ENCODE data around the gene PLEKHM3. TPM values are rescaled to one million over a fixed set of nuclear protein-coding genes. Genes with fewer than 3 reads are reported as not detected.

The PLEKHM3 gene
- total and polyA plus RNA-seq, 2 of the 13 experiments (the other 11 are each of a cell fraction or from before 2014, with no cell fraction given) = 4.5 to 4.7 TPM

DNA sequence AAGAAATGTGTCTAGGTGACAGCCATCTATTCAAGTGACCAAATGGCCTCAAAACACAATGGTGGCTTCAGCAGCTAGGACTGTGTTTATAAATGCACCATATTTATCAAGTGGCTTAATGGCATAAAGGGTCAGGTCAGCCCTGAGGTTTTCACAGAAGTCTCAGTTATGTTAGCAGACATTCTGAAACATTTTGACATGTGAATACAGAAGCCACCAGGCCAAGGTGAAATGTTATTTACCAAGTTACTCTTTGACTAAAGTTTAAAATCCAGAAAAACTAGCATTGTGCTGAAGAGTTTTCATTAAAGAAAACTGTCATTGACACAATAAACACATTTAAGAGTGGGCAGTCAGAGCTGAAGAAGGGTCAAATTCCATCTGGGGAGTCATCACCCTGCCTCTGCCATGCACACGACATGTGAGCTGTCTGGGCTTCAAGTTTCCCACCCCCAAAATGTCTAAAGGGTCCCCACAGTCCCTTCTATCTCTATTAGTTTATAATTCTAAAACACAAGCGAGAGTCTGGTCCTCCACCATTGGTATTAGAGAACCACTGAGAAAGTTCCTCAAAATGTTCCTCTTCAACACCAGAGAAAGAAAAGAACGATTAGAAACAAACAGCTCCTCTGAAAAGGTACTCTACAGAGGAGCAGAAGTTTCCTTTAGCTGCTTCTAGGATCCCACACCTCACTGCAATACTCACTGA is 178.1 kb downstream of the PLEKHM3 start (continued):
- TF ChIP-seq, protein P1, sequence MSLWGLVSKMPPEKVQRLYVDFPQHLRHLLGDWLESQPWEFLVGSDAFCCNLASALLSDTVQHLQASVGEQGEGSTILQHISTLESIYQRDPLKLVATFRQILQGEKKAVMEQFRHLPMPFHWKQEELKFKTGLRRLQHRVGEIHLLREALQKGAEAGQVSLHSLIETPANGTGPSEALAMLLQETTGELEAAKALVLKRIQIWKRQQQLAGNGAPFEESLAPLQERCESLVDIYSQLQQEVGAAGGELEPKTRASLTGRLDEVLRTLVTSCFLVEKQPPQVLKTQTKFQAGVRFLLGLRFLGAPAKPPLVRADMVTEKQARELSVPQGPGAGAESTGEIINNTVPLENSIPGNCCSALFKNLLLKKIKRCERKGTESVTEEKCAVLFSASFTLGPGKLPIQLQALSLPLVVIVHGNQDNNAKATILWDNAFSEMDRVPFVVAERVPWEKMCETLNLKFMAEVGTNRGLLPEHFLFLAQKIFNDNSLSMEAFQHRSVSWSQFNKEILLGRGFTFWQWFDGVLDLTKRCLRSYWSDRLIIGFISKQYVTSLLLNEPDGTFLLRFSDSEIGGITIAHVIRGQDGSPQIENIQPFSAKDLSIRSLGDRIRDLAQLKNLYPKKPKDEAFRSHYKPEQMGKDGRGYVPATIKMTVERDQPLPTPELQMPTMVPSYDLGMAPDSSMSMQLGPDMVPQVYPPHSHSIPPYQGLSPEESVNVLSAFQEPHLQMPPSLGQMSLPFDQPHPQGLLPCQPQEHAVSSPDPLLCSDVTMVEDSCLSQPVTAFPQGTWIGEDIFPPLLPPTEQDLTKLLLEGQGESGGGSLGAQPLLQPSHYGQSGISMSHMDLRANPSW (CRISPR knock-in tag; IDR thresholded peaks at IDR 0.05; ENCODE audit: borderline replicate concordance) = no peak
- TF ChIP-seq, protein P2, sequence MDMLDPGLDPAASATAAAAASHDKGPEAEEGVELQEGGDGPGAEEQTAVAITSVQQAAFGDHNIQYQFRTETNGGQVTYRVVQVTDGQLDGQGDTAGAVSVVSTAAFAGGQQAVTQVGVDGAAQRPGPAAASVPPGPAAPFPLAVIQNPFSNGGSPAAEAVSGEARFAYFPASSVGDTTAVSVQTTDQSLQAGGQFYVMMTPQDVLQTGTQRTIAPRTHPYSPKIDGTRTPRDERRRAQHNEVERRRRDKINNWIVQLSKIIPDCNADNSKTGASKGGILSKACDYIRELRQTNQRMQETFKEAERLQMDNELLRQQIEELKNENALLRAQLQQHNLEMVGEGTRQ (IDR thresholded peaks at IDR 0.05; ENCODE audit: low read depth, low read length) = no peak; the same call in 1 of the 2 replicates
- TF ChIP-seq, protein P2 (CRISPR knock-in tag; IDR thresholded peaks at IDR 0.05; ENCODE audit: borderline replicate concordance) = no peak
- TF ChIP-seq, protein P3, sequence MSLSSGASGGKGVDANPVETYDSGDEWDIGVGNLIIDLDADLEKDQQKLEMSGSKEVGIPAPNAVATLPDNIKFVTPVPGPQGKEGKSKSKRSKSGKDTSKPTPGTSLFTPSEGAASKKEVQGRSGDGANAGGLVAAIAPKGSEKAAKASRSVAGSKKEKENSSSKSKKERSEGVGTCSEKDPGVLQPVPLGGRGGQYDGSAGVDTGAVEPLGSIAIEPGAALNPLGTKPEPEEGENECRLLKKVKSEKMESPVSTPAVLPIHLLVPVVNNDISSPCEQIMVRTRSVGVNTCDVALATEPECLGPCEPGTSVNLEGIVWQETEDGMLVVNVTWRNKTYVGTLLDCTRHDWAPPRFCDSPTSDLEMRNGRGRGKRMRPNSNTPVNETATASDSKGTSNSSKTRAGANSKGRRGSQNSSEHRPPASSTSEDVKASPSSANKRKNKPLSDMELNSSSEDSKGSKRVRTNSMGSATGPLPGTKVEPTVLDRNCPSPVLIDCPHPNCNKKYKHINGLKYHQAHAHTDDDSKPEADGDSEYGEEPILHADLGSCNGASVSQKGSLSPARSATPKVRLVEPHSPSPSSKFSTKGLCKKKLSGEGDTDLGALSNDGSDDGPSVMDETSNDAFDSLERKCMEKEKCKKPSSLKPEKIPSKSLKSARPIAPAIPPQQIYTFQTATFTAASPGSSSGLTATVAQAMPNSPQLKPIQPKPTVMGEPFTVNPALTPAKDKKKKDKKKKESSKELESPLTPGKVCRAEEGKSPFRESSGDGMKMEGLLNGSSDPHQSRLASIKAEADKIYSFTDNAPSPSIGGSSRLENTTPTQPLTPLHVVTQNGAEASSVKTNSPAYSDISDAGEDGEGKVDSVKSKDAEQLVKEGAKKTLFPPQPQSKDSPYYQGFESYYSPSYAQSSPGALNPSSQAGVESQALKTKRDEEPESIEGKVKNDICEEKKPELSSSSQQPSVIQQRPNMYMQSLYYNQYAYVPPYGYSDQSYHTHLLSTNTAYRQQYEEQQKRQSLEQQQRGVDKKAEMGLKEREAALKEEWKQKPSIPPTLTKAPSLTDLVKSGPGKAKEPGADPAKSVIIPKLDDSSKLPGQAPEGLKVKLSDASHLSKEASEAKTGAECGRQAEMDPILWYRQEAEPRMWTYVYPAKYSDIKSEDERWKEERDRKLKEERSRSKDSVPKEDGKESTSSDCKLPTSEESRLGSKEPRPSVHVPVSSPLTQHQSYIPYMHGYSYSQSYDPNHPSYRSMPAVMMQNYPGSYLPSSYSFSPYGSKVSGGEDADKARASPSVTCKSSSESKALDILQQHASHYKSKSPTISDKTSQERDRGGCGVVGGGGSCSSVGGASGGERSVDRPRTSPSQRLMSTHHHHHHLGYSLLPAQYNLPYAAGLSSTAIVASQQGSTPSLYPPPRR (CRISPR knock-in tag; IDR thresholded peaks at IDR 0.05; ENCODE audit: borderline replicate concordance) = peak; percentile 94; the same call in 1 of the 2 replicates
- TF ChIP-seq ZFP41 (CRISPR knock-in tag; IDR thresholded peaks at IDR 0.05; ENCODE audit: borderline replicate concordance) (no peak), RFX3 (CRISPR knock-in tag; IDR thresholded peaks at IDR 0.05) (no peak; the same call in 1 of the 2 replicates), ZNF33A (CRISPR knock-in tag; IDR thresholded peaks at IDR 0.05; ENCODE audit: borderline replicate concordance) (no peak), YEATS2 (CRISPR knock-in tag; IDR thresholded peaks at IDR 0.05; ENCODE audit: borderline replicate concordance) (no peak; the same call in 1 of the 2 replicates), ZNF180 (CRISPR knock-in tag; IDR thresholded peaks at IDR 0.05; ENCODE audit: borderline replicate concordance, low read depth) (no peak), TSC22D2 (CRISPR knock-in tag; IDR thresholded peaks at IDR 0.05; ENCODE audit: borderline replicate concordance) (no peak), SRSF1 (optimal IDR thresholded peaks at IDR 0.05; ENCODE audit: low read depth, low read length) (no peak), NR2F2 (IDR thresholded peaks at IDR 0.05; ENCODE audit: borderline replicate concordance, low read depth) (peak; percentile 98), PCBP2 (optimal IDR thresholded peaks at IDR 0.05; ENCODE audit: low read depth, low read length, poor library complexity, severe bottlenecking) (no peak), CHCHD3 (CRISPR knock-in tag; IDR thresholded peaks at IDR 0.05) (no peak), ZMAT3 (CRISPR knock-in tag; conservative IDR thresholded peaks at IDR 0.05) (0 out of 2 replicates have a peak, but pooled peaks have one; percentile 31), DNMT1 (CRISPR knock-in tag; IDR thresholded peaks at IDR 0.05) (no peak)
- TF ChIP-seq, protein P4, sequence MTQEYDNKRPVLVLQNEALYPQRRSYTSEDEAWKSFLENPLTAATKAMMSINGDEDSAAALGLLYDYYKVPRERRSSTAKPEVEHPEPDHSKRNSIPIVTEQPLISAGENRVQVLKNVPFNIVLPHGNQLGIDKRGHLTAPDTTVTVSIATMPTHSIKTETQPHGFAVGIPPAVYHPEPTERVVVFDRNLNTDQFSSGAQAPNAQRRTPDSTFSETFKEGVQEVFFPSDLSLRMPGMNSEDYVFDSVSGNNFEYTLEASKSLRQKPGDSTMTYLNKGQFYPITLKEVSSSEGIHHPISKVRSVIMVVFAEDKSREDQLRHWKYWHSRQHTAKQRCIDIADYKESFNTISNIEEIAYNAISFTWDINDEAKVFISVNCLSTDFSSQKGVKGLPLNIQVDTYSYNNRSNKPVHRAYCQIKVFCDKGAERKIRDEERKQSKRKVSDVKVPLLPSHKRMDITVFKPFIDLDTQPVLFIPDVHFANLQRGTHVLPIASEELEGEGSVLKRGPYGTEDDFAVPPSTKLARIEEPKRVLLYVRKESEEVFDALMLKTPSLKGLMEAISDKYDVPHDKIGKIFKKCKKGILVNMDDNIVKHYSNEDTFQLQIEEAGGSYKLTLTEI (CRISPR knock-in tag; conservative IDR thresholded peaks at IDR 0.05) = no peak

Measured in HepG2 (cell line).